Chondrocyte (in vitro differentiated cells): ENCODE measurements around the gene ARSI. TPM values are rescaled to one million over a fixed set of nuclear protein-coding genes. Genes with fewer than 3 reads are reported as not detected.
A peak's percentile ranks its signal among the peaks of the same experiment; 100 is the strongest.

ENCODE experiments used
- DNase-seq: peaks from one replicate; pipeline ENCODE4 v3.0.0; 2021; ENCODE audit warnings: mixed read lengths, low spot score
- H3K27ac Mint-ChIP-seq: one replicate; pipeline ENCODE4 v1.8.0; 2021; ENCODE audit warnings: mild to moderate bottlenecking, moderate library complexity, mixed read lengths; ENCODE audit not compliant: unreplicated experiment
- H3K27me3 Mint-ChIP-seq: 2 replicates; pipeline ENCODE4 v1.8.0; 2021; ENCODE audit warnings: low read depth, mixed read lengths
- H3K36me3 Mint-ChIP-seq: 2 replicates; pipeline ENCODE4 v1.8.0; 2021; ENCODE audit warnings: low read depth, mixed read lengths
- H3K4me1 Mint-ChIP-seq: 2 replicates; pipeline ENCODE4 v1.8.0; 2021; ENCODE audit warnings: low read depth, mild to moderate bottlenecking, mixed read lengths
- H3K4me3 Mint-ChIP-seq: one replicate; pipeline ENCODE4 v1.8.0; 2021; ENCODE audit warnings: mild to moderate bottlenecking, moderate library complexity, mixed read lengths; ENCODE audit not compliant: unreplicated experiment
- H3K9me3 Mint-ChIP-seq: 2 replicates; pipeline ENCODE4 v1.8.0; 2021; ENCODE audit warnings: low read depth, mixed read lengths
- total RNA-seq: library from RNA; stranded (reverse); gene quantifications from 3 replicates; pipeline ENCODE4 v1.2.1, GENCODE V29; 2021
- TF ChIP-seq, protein P1 (sequence below): fragments of 200-600 bp; sonication (generic); IDR thresholded peaks from 2 replicates; pipeline ENCODE4 v1.5.0; 2021; ENCODE audit warnings: antibody characterized with exemption, mild to moderate bottlenecking, moderate library complexity

Gene ARSI
- total RNA-seq, 1 donor from 2014 or later, result 2.4 TPM

DNA sequence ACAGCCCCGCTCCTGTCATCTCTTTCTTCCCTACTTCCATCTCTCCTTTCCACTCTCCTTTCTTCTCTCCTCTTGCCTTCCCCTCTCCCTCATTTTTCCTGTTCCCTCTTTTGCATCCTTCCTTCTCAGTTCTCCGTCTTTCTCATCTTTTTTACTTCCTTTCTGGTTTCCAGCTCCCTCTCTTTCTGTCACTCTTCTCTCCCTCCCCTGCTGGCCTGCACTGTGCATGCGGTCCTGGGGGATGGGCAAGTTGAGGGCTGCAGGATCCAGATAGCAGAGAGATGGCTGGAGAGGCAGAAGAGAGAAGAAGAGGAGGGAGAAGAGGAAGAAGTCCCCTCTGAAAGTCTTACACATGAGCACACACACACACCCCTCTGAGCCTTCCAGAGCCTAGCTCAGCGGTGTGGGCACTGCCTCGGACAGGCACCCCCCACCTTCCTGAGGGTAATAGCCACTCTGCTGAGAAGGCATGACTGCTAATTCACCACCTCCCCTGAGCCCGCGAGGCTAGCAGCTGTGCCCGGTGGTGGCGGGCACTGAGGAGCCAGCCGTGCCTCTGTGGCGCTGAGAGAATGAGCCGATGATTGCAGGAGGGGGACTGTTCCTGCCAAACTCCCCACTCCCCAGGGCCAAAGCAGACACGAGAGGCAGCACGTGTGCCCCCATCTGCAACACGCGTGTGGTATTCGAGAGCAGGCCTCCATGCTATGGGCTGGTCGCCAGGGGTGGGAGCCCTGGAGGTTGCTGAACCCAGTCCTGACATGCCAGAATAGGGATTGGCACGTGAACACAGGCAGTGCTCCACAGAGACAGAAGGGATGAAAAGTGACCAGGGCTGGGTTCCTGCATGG is 9.4 kb downstream of the ARSI start:
- TF ChIP-seq, protein P1, sequence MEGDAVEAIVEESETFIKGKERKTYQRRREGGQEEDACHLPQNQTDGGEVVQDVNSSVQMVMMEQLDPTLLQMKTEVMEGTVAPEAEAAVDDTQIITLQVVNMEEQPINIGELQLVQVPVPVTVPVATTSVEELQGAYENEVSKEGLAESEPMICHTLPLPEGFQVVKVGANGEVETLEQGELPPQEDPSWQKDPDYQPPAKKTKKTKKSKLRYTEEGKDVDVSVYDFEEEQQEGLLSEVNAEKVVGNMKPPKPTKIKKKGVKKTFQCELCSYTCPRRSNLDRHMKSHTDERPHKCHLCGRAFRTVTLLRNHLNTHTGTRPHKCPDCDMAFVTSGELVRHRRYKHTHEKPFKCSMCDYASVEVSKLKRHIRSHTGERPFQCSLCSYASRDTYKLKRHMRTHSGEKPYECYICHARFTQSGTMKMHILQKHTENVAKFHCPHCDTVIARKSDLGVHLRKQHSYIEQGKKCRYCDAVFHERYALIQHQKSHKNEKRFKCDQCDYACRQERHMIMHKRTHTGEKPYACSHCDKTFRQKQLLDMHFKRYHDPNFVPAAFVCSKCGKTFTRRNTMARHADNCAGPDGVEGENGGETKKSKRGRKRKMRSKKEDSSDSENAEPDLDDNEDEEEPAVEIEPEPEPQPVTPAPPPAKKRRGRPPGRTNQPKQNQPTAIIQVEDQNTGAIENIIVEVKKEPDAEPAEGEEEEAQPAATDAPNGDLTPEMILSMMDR, result no peak
- peaks cover 15% of the 10 kb centered on the region for H3K4me1 Mint-ChIP-seq
- no peaks in the 10 kb centered on the region for H3K27me3 Mint-ChIP-seq
- no peaks in the 10 kb centered on the region for H3K36me3 Mint-ChIP-seq
- no peak overlapping the region for H3K4me3 Mint-ChIP-seq
- DNase-seq, result peak; percentile 61
- no peaks in the 10 kb centered on the region for H3K9me3 Mint-ChIP-seq
- H3K27ac Mint-ChIP-seq, result no peak overlapping the region

- no peak overlapping the region for H3K27ac Mint-ChIP-seq
- H3K27me3 Mint-ChIP-seq, result no peaks in the 10 kb centered on the region
- DNase-seq, result peak; percentile 65
- H3K36me3 Mint-ChIP-seq, result no peaks in the 10 kb centered on the region
- TF ChIP-seq, protein P1, result no peak
- H3K4me3 Mint-ChIP-seq, result no peak overlapping the region
- peaks cover 15% of the 10 kb centered on the region for H3K4me1 Mint-ChIP-seq
- H3K9me3 Mint-ChIP-seq, result no peaks in the 10 kb centered on the region
Measured at GRCh38 chr5:150291388-150292385, 11.0 kb downstream of the ARSI start.

DNA sequence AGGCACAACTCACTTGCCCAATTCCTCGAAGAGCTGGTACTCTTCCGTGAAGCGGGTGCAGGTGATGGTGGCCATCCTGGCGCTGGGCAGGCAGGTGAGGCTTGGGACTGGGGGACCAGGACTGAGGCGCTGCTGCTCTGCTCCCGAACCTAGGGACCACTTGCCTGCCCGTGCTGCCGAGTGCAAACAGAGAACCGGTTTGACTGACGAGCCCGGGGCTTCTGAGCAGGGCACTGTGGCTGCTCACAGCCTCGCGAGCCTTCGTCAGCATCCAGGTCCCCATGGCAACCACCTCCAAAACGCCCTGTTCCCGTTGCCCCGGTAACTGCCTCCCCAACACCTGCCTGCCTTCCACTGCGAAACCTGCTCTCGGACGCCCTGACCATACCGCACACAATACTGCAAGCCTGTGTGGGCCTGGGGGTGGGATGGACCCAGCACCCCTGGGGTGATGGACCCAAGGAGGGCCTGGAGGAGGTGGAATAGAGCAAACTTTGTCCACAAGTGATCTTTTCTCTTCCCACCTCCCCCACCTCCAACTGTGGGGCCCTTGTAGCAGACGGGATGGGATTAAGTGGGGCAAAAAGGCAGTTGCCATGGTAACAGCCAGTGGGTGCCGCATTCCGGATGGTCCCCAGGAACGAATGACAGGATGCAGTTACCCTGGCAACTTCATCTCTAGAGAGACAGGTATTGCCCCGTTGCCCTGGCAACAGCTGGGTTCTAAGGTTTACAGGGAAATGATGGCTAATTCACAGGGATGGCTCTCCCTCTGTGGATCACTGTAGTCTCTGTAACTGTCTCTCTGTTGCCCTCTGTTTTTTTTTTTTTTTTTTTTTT is 12.9 kb downstream of the ARSI start, which contains the start of gene CAMK2A:
Gene CAMK2A, minus strand, starts transcription at position 223 of the 840 bp plus-strand sequence. Its CDS starts 148 bp downstream, at position 75.
- no peaks in the 10 kb centered on the region for H3K27me3 Mint-ChIP-seq
- H3K9me3 Mint-ChIP-seq, result no peaks in the 10 kb centered on the region
- no peak within 1 kb of the TSS for H3K4me3 Mint-ChIP-seq
- H3K36me3 Mint-ChIP-seq, result no peaks in the 10 kb centered on the region
- DNase-seq, result peak; percentile 75
- no peak within 1 kb of the TSS for H3K27ac Mint-ChIP-seq
- TF ChIP-seq, protein P1, result no peak
- no peaks in the 10 kb centered on the region for H3K4me1 Mint-ChIP-seq

DNA sequence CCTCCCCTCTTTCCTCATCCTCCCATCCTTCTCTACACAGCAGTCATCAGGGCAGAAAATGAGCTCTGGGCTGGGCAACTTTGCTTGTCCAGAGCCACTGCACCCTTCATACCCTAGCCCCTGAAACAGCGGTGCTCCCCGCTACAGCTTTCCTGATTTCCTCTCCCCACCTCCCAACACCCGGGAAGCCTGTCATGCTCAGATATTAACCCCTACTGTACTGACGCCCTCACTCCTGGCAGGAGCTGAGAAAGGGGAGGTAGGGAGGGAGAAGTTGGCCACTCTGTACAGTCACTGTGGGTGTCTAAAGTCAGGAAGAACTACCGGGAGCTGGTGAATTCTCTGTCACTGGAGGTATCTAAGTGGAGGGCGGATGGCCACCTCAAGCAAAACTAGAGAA is 13.9 kb downstream of the ARSI start:
- TF ChIP-seq, protein P1, result no peak
- H3K27ac Mint-ChIP-seq, result no peak overlapping the region
- H3K4me3 Mint-ChIP-seq, result no peak overlapping the region
- no peaks in the 10 kb centered on the region for H3K4me1 Mint-ChIP-seq
- no peaks in the 10 kb centered on the region for H3K9me3 Mint-ChIP-seq
- no peak for DNase-seq
- no peaks in the 10 kb centered on the region for H3K36me3 Mint-ChIP-seq
- no peaks in the 10 kb centered on the region for H3K27me3 Mint-ChIP-seq
